H1 (cell line): ENCODE data around the gene VEPH1. TPM values are rescaled to one million over a fixed set of nuclear protein-coding genes. Genes with fewer than 3 reads are reported as not detected.

Source experiments
- CTCF ChIA-PET: fragments of 300-600 bp; sonication (Branson Sonifier 250); formaldehyde crosslinking; loops from one replicate; lab custom pipeline; 2021; ENCODE audit not compliant: partially characterized antibody; lab: Charles Lee
- POLR2A ChIA-PET: fragments of 300-600 bp; sonication (Branson Sonifier 250); formaldehyde crosslinking; loops from one replicate; lab custom pipeline; 2021; ENCODE audit warnings: inconsistent platforms; ENCODE audit not compliant: partially characterized antibody; lab: Charles Lee
- DNase-seq, 2 experiments: peaks; one replicate each; pipeline versions ENCODE4 v3.0.0 to v3.0.0-alpha.2; 2010 to 2022; ENCODE audit warnings: low spot score in 2 of 2, low read depth in 1 of 2, mixed read lengths in 1 of 2
- FAIRE-seq: peaks from 2 replicates; lab custom pipeline; 2011; peaks lifted over from hg19 to GRCh38; lab: Jason Lieb, UNC
- H2AFZ ChIP-seq: 2 replicates; pipeline ENCODE4 v1.8.1; 2012; ENCODE audit warnings: low read length, inconsistent platforms
- H2AK5ac ChIP-seq: 2 replicates; pipeline ENCODE4 v1.6.1; 2013; ENCODE audit warnings: low read depth, low read length
- H2BK120ac ChIP-seq: replicated peaks from 2 replicates; pipeline ENCODE3; 2013; ENCODE audit warnings: low read depth, low read length, inconsistent platforms
- H2BK12ac ChIP-seq: 2 replicates; pipeline ENCODE4 v1.6.1; 2013; ENCODE audit warnings: low read depth, low read length
- H2BK15ac ChIP-seq: 2 replicates; pipeline ENCODE4 v1.6.1; 2013; ENCODE audit warnings: low read length
- H2BK20ac ChIP-seq: 2 replicates; pipeline ENCODE4 v1.6.1; 2013; ENCODE audit warnings: low read length
- H2BK5ac ChIP-seq: 2 replicates; pipeline ENCODE4 v1.6.1; 2013; ENCODE audit warnings: low read depth, low read length
- H3K14ac ChIP-seq: 2 replicates; pipeline ENCODE4 v1.6.1; 2013; ENCODE audit warnings: inconsistent platforms; ENCODE audit not compliant: insufficient read length
- H3K18ac ChIP-seq: 2 replicates; pipeline ENCODE4 v1.6.1; 2013; ENCODE audit warnings: low read length; ENCODE audit errors: extremely low read depth
- H3K23ac ChIP-seq: 2 replicates; pipeline ENCODE4 v1.6.1; 2013; ENCODE audit warnings: inconsistent platforms; ENCODE audit not compliant: insufficient read length
- H3K23me2 ChIP-seq: 2 replicates; pipeline ENCODE4 v1.6.1; 2013; ENCODE audit warnings: low read depth, low read length
- H3K27ac ChIP-seq: 2 replicates; pipeline ENCODE4 v1.6.1; 2011; ENCODE audit warnings: low read depth, low read length, inconsistent platforms
- H3K27me3 ChIP-seq, 4 experiments: replicated peaks in 1 of 4; 1 replicate in 1 of 4; 2 replicates in 3 of 4; pipeline versions ENCODE4 v1.6.1 to v1.8.1; 2011 to 2013; ENCODE audit warnings: low read length in 3 of 4, mild to moderate bottlenecking in 3 of 4, inconsistent platforms in 2 of 4, mixed read lengths in 2 of 4, moderate library complexity in 1 of 4; ENCODE audit not compliant: control insufficient read depth in 3 of 4, insufficient read depth in 3 of 4; ENCODE audit errors: extremely low read depth in 1 of 4
- H3K36me3 ChIP-seq, 4 experiments: 2 replicates each; pipeline versions ENCODE4 v1.6.1 to v1.8.1; 2011 to 2013; ENCODE audit warnings: mild to moderate bottlenecking in 4 of 4, low read length in 3 of 4, moderate library complexity in 2 of 4, control low read depth in 1 of 4, inconsistent platforms in 1 of 4; ENCODE audit not compliant: insufficient read depth in 4 of 4, control insufficient read depth in 2 of 4
- H3K4ac ChIP-seq: replicated peaks from 2 replicates; pipeline ENCODE3; 2013; ENCODE audit warnings: low read length, low read depth, mixed read lengths, inconsistent platforms; ENCODE audit not compliant: insufficient read length
- H3K4me1 ChIP-seq, 4 experiments: replicated peaks in 1 of 4; 1 replicate in 1 of 4; 2 replicates in 3 of 4; pipeline versions ENCODE4 v1.6.1 to v1.8.1; 2011 to 2013; ENCODE audit warnings: low read length in 3 of 4, inconsistent platforms in 2 of 4, mixed read lengths in 1 of 4; ENCODE audit not compliant: insufficient read depth in 4 of 4, control insufficient read depth in 3 of 4
- H3K4me2 ChIP-seq, 2 experiments: 2 replicates each; pipeline versions ENCODE4 v1.6.1 to v1.8.1; 2011 to 2013; ENCODE audit warnings: low read depth in 2 of 2, low read length in 2 of 2, control low read depth in 1 of 2, inconsistent platforms in 1 of 2, mild to moderate bottlenecking in 1 of 2; ENCODE audit not compliant: insufficient read depth in 1 of 2
- H3K4me3 ChIP-seq, 4 experiments: fragments of 200-600, 300-600 bp in 1 of 4; sonication (generic), shearing (Covaris generic), sonication (Bioruptor Twin) in 1 of 4; 2 replicates each; pipeline versions ENCODE4 v1.5.1 to v1.8.1; 2011 to 2016; ENCODE audit warnings: low read length in 4 of 4, low read depth in 3 of 4, control low read depth in 2 of 4, inconsistent platforms in 2 of 4, mild to moderate bottlenecking in 2 of 4, mixed read lengths in 1 of 4, moderate library complexity in 1 of 4; ENCODE audit not compliant: insufficient read depth in 2 of 4; ENCODE audit errors: extremely low read depth in 1 of 4
- H3K56ac ChIP-seq: replicated peaks from 2 replicates; pipeline ENCODE3; 2013; ENCODE audit warnings: low read depth, mild to moderate bottlenecking, mixed read lengths, low read length, inconsistent platforms; ENCODE audit not compliant: insufficient read length
- H3K79me1 ChIP-seq: 2 replicates; pipeline ENCODE4 v1.6.1; 2013; ENCODE audit warnings: low read depth, low read length, control low read depth
- H3K79me2 ChIP-seq, 2 experiments: 2 replicates each; pipeline versions ENCODE4 v1.6.1 to v1.8.1; 2012 to 2013; ENCODE audit warnings: low read length in 2 of 2, mild to moderate bottlenecking in 2 of 2, inconsistent platforms in 1 of 2; ENCODE audit not compliant: insufficient read depth in 2 of 2, control insufficient read depth in 1 of 2
- H3K9ac ChIP-seq, 4 experiments: replicated peaks in 1 of 4; 1 replicate in 1 of 4; 2 replicates in 3 of 4; pipeline versions ENCODE4 v1.6.1 to v1.8.1; 2011 to 2013; ENCODE audit warnings: low read depth in 3 of 4, low read length in 3 of 4, control low read depth in 2 of 4, mild to moderate bottlenecking in 2 of 4, moderate library complexity in 2 of 4, inconsistent platforms in 1 of 4; ENCODE audit errors: extremely low read depth in 1 of 4
- H3K9me3 ChIP-seq, 2 experiments: 2 replicates each; pipeline versions ENCODE4 v1.6.1 to v1.8.1; 2012 to 2013; ENCODE audit warnings: mild to moderate bottlenecking in 2 of 2, moderate library complexity in 2 of 2, control low read depth in 1 of 2, inconsistent platforms in 1 of 2, low read depth in 1 of 2, low read length in 1 of 2, mixed read lengths in 1 of 2; ENCODE audit not compliant: insufficient read depth in 2 of 2
- H4K20me1 ChIP-seq, 2 experiments: replicated peaks in 1 of 2; 2 replicates each; pipeline versions ENCODE3 to v1.8.1; 2011 to 2013; ENCODE audit warnings: inconsistent platforms in 2 of 2, low read length in 2 of 2, mild to moderate bottlenecking in 1 of 2; ENCODE audit not compliant: insufficient read depth in 2 of 2, control insufficient read depth in 1 of 2
- H4K5ac ChIP-seq: 2 replicates; pipeline ENCODE4 v1.6.1; 2013; ENCODE audit warnings: low read length, low read depth, mixed read lengths, inconsistent platforms; ENCODE audit not compliant: insufficient read length
- H4K8ac ChIP-seq: 2 replicates; pipeline ENCODE4 v1.8.0; 2013; ENCODE audit warnings: mild to moderate bottlenecking, moderate library complexity, low read length, inconsistent platforms; ENCODE audit not compliant: insufficient read depth; ENCODE audit errors: extremely low read depth
- H4K91ac ChIP-seq: replicated peaks from 2 replicates; pipeline ENCODE3; 2013; ENCODE audit warnings: low read length, mixed read lengths, inconsistent platforms; ENCODE audit not compliant: insufficient read length
- ASH2L ChIP-seq: fragments of 200-600, 300-600 bp; sonication (generic); IDR thresholded peaks from one replicate; pipeline ENCODE4 v1.7.1; 2017; ENCODE audit warnings: low read length
- CBX5 ChIP-seq: fragments of 300-800, 300-1000 bp; sonication (generic); IDR thresholded peaks from 2 replicates; pipeline ENCODE4 v1.7.1; 2016; ENCODE audit warnings: antibody characterized with exemption, low read length, low read depth
- KDM5A ChIP-seq: fragments of 200-600 bp; IDR thresholded peaks from 2 replicates; pipeline ENCODE4 v1.7.1; 2012; ENCODE audit warnings: mild to moderate bottlenecking, low read length, inconsistent platforms, mixed read lengths
- POLR2A ChIP-seq, 2 experiments: IDR thresholded peaks; 1 replicate in 1 of 2; 2 replicates in 1 of 2; pipeline ENCODE4 v1.6.1; 2011; ENCODE audit warnings: low read depth in 2 of 2, low read length in 2 of 2, mild to moderate bottlenecking in 2 of 2; ENCODE audit errors: control extremely low read depth in 1 of 2
- SIRT6 ChIP-seq: IDR thresholded peaks from one replicate; pipeline ENCODE4 v1.7.1; 2012; ENCODE audit warnings: low read length, inconsistent platforms
- TAF1 ChIP-seq: IDR thresholded peaks from 2 replicates; pipeline ENCODE4 v1.6.1; 2011; ENCODE audit warnings: mild to moderate bottlenecking, low read depth, low read length
- TEAD4 ChIP-seq: IDR thresholded peaks from 2 replicates; pipeline ENCODE4 v1.6.1; 2012; ENCODE audit warnings: low read depth, low read length, inconsistent platforms, mixed read lengths
- WGBS, 2 experiments: shearing (Covaris generic) in 1 of 2; methylation state at CpG; one replicate each; pipeline versions ENCODE4 v1.1.6 to v1.1.7; 2013 to 2015; ENCODE audit warnings: low lambda C conversion rate in 2 of 2, mixed read lengths in 2 of 2, inconsistent platforms in 1 of 2, low coverage in 1 of 2, missing lambda C conversion rate in 1 of 2; ENCODE audit not compliant: insufficient replicate concordance in 2 of 2, insufficient coverage in 1 of 2, insufficient read length in 1 of 2; ENCODE audit errors: extremely low coverage in 1 of 2, missing lambda C conversion rate in 1 of 2; 5-methylcytosine and 5-hydroxymethylcytosine counted together
- polyA plus RNA-seq, 7 experiments: library from polyadenylated mRNA; depleted of rRNA in 3 of 7; stranded (reverse) in 5 of 7; unstranded in 2 of 7; fragments of >200 nt in 5 of 7; fragments of 200-250 nt in 2 of 7; gene quantifications; 1 replicate in 5 of 7; 2 replicates in 1 of 7; 4 replicates in 1 of 7; pipeline versions ENCODE4 v1.2.1 to v1.2.3, GENCODE V29; 2011 to 2013; ENCODE audit warnings: missing spikeins in 2 of 7, mixed read lengths in 2 of 7
- total RNA-seq: library from RNA; stranded (reverse); fragmentation: NEBNext Ultra II Directional; extraction: Animal tissue kit (Norgen Biotek cat#: 25700); gene quantifications from 2 replicates; pipeline ENCODE4 v1.2.1, GENCODE V29; 2021

Gene VEPH1
- total and polyA plus RNA-seq, 2 of the 8 experiments (the other 6 are each of a cell fraction or from before 2014, with no cell fraction given) = 12.0 to 18.3 TPM

DNA sequence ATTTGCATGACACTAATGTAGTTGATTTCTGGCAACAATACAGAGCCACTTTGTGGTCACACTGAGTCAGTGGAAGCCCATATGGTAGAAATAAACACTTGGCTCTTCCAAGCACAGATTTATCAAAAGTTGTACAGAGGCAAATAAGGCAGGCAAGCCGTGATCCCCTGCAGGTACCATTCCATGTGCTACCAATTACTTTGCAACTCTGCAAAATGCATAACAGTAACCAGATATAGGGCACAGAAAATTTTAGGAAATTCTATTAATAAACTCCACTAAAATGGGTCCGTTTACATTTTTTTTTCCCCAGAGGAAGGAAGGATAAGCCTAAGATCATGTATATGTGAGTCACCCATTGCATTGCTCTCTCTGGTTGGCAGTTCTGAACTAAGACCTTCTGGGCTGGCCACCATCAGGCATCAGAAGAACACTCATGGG lies 169.6 kb downstream of the VEPH1 start:
- no peak overlapping the region for H2AK5ac ChIP-seq
- no peak overlapping the region for H3K14ac ChIP-seq
- no peak overlapping the region for H2BK15ac ChIP-seq
- H3K36me3 ChIP-seq = no peaks in the 10 kb centered on the region
- H2BK5ac ChIP-seq = no peak overlapping the region
- H3K4ac ChIP-seq = no peak overlapping the region
- H2BK20ac ChIP-seq = no peak overlapping the region
- no peaks in the 10 kb centered on the region for H3K79me2 ChIP-seq
- H4K20me1 ChIP-seq = no peaks in the 10 kb centered on the region
- H3K4me2 ChIP-seq = no peak overlapping the region
- H4K5ac ChIP-seq = no peak overlapping the region
- no peak overlapping the region for H2BK12ac ChIP-seq
- H3K27ac ChIP-seq = no peak overlapping the region
- no peak overlapping the region for H2BK120ac ChIP-seq
- H2AFZ ChIP-seq = no peak overlapping the region
- no peak overlapping the region for H3K18ac ChIP-seq
- no peak overlapping the region for H4K91ac ChIP-seq
- H3K79me1 ChIP-seq = no peaks in the 10 kb centered on the region
- no peak overlapping the region for H4K8ac ChIP-seq
- no peaks in the 10 kb centered on the region for H3K27me3 ChIP-seq
- H3K4me1 ChIP-seq = peaks cover 0 to 10% (median 6%) of the 10 kb centered on the region in 4 experiments
- H3K9ac ChIP-seq = no peak overlapping the region
- WGBS, 2 experiments = 61% methylated on average over 2 of the region's 2 CpGs; no CpG with 5 or more reads in 1 of the 2 experiments
- POLR2A ChIA-PET = no interaction called here
- no peaks in the 10 kb centered on the region for H3K23me2 ChIP-seq
- FAIRE-seq (no peak), DNase-seq (no peak)
- TF ChIP-seq CBX5 (no peak), POLR2A (IDR thresholded peaks at IDR 0.05; ENCODE audit: control extremely low read depth in 1 of 2, low read depth in 2 of 2, low read length in 2 of 2) (no peak), SIRT6 (no peak), TAF1 (no peak), ASH2L (no peak), KDM5A (no peak), TEAD4 (no peak)
- H3K56ac ChIP-seq = no peak overlapping the region
- H3K9me3 ChIP-seq = peaks cover under 1 to 1% of the 10 kb centered on the region in 2 experiments; a peak in 1 of 4 replicates
- no peak overlapping the region for H3K23ac ChIP-seq
- CTCF ChIA-PET = no interaction called here
- H3K4me3 ChIP-seq = no peak overlapping the region
